HEK293T (cell line): ENCODE data around the gene DES.

Experiments
- BHLHE40 ChIP-seq: fragments of 450-650 bp; IDR thresholded peaks from 2 replicates; pipeline ENCODE4 v1.6.1; 2016; ENCODE audit warnings: mild to moderate bottlenecking, moderate library complexity, borderline replicate concordance
- FOXM1 ChIP-seq: fragments of 450-650 bp; IDR thresholded peaks from 2 replicates; pipeline ENCODE4 v1.6.1; 2017; ENCODE audit warnings: mild to moderate bottlenecking, borderline replicate concordance
- NFRKB ChIP-seq: fragments of 450-650 bp; IDR thresholded peaks from 2 replicates; pipeline ENCODE4 v1.6.1; 2016; ENCODE audit warnings: mild to moderate bottlenecking, moderate library complexity
- SP1 ChIP-seq: fragments of 450-650 bp; IDR thresholded peaks from 2 replicates; pipeline ENCODE4 v1.6.1; 2017

DNA sequence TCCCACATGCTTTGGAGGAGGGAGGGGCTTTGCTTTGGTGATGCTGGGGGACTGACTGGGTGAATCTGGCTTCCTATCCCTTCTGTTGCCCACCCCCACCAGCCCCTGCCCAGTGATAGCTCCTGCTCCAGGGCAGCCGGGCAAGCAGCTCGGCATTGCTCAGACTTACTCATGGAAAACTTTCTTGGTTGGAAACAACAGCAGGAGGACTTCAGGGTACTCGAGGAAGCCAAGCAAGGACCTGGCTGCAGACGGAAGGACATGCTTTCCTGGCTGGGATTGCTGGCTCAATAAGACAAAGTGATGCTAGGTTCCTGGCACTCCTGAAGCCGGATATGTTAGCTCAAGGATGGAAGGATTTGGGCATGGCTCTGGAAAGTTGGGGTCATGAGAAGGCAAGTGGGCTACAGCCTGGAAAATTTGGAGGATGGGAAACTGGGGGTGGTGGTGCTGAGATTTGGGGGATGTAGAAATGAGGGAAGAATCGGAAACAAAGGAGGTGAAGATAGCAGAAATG lies 19.6 kb downstream of the DES start:
- TF ChIP-seq SP1 (no peak), NFRKB (no peak), BHLHE40 (no peak), FOXM1 (no peak)
